H54 (cell line): Measurements from ENCODE around the gene PLCL1.

Source experiments
- DNase-seq: peaks from one replicate; pipeline ENCODE4 v3.0.0; 2011; ENCODE audit warnings: low spot score, mixed read lengths; ENCODE audit not compliant: insufficient read length
- FAIRE-seq: peaks from 3 replicates; lab custom pipeline; 2011; peaks lifted over from hg19 to GRCh38; lab: Jason Lieb, UNC
- POLR2A ChIP-seq: IDR thresholded peaks from 2 replicates; pipeline ENCODE4 v1.6.1; 2011; ENCODE audit warnings: low read depth, mild to moderate bottlenecking, low read length

The PLCL1 gene

DNA sequence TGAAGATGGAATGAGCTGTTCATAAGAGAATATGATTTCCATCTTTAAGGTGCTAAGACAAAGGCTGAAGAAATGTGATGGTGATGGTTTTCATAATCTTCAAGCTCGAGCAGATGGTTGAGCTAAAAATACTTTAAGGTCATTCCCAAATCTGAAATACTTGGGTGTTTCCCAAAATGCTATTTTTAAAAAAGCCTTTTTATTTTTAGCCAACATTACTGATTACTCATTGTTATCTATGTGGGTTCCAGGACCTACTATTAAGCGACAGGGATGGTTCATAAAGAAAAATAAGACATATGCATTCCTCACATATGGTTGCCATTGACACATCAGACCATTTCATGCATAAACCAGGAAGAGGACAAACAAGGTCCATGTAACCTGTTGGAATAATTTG is 298.5 kb downstream of the PLCL1 start:
- no peak for DNase-seq
- no peak for TF ChIP-seq POLR2A
- no peak for FAIRE-seq

DNA sequence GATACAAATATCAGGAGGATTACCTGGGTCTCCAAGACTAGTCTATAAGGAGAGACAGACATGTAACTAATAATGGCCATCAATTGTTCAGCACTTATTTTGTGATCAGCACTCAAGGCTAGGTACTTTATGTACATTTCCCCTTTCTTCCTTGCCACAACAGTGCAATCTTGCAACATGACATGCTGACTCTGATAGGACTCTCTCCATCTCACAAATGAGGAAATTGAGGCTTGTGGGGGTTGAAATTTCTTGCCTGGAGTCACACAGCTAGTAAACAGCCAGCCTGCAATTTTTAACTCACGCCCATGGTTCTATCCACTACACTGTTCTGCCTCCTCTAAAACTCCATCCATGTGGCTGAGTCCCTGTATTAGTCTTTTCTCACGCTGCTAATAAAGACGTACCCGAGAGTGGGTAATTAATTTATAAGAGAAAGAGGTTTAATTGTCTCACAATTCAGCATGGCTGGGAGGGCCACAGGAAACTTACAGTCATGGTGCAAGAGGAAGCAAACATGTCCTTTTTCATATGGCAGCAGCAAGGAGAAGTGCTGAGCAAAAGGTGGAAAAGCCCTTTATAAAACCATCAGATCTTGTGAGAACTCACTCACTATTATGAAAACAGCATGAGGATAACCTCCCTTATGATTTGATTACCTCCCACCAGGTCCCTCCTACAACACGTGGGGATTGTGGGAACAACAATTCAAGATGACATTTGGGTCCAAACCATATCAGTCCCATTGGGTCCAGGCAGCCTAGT is 302.4 kb downstream of the PLCL1 start:
- no peak for TF ChIP-seq POLR2A
- DNase-seq (no peak), FAIRE-seq (no peak)

DNA sequence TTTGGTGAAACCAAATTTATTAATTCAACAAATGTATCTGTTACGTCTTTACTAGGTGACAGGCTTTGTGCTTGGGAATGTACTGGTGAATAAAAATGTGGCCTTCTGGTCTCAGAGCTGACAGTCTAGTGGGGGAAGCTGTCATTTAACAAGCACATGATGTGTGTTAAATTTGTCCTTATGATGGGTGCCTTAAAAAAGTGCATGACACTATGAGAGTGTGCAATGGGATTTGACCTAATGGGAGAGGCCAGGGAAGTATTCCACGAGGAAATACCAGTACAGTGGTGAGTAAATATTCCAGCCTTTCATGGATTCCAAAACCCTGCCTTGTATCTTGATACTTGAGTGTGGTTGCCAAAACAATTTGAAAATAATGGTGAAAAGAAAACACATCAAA is 308.9 kb downstream of the PLCL1 start:
- no peak for DNase-seq
- FAIRE-seq: no peak
- no peak for TF ChIP-seq POLR2A

DNA sequence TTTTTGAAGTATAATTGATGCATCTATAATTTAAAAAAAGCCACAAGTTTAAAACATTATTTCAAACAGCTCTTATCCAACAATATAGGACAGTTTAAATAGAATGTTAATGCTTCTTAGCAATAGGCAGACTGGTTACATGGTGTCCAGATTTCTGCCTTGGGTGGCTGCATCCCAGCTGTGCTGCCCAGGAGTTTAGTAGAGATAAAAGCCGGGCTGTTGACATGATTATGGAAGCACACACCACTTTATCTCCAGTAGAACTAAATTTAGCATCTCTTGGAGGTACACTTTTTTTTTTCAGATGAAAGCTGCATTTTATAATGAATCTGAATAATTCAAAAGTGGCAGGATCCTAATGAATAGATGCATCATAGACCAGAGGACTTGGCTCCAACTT is 309.7 kb downstream of the PLCL1 start:
- no peak for TF ChIP-seq POLR2A
- FAIRE-seq (no peak), DNase-seq (no peak)

DNA sequence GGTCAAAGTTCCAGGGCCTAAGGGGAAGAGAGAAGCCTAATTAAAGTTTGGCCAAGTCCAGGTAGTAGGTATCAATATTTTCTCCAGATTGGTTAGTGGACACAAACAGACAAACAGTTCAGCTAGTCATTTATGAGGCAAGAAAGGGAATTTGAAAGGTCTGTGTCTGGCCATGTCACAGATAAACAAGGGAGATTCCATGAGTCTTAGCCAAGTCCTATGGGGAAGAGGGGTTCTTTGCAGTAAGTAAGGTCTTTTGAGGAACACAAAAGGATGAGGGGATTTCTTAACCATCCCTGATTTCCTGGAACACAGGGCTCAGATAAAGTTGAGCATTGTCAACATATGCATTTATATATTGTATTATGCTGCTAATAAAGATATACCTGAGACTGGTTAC is 310.8 kb downstream of the PLCL1 start:
- DNase-seq (no peak), FAIRE-seq (no peak)
- no peak for TF ChIP-seq POLR2A

DNA sequence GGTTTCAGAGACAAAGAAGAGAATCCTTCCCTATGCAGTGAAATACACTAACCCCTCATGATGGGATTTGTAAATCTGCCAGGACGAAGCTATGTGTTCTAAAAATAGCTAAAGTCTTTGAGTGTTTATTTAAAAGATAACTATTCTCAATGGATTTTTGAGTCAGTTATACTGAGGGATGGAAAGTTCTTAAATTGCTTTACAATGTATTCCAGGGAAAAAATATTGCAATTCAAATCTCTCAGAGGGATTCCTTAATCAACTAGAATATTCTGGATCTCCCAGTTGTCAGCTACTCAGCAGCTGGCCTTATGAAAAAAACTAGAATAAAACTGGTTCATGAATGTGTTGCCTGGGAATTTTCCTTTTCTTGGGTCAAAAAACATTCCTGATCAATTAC is 312.4 kb downstream of the PLCL1 start:
- DNase-seq (no peak), FAIRE-seq (no peak)
- no peak for TF ChIP-seq POLR2A

DNA sequence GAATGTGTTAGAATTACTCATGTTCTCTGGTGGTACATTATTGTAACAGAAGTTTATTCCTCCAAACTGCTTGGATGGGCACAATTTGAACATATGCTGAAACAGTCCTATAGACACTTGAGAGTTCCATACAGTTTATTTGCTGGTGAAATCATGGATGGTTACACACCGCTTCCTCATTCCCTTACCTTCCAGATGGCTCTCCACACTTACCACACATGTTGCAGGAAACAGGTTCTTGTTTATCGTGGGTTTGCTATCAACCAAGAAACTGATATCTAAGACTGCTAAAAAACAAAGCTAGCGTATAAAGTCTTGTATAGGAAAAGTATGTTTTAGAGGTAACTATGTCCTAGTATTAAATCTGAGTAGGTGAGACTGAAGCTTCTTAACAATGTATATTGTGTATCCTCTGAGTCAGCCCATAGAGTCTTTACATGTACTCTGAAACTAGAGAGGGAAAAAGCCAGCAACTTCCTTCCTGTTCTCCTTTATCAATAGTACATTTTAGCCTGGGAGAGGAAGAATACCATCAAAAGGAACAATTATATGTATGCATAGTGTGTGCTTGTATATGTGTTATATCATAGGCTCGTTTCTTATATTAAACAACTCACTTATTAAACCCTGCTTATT is 313.1 kb downstream of the PLCL1 start:
- DNase-seq (no peak), FAIRE-seq (no peak)
- no peak for TF ChIP-seq POLR2A

DNA sequence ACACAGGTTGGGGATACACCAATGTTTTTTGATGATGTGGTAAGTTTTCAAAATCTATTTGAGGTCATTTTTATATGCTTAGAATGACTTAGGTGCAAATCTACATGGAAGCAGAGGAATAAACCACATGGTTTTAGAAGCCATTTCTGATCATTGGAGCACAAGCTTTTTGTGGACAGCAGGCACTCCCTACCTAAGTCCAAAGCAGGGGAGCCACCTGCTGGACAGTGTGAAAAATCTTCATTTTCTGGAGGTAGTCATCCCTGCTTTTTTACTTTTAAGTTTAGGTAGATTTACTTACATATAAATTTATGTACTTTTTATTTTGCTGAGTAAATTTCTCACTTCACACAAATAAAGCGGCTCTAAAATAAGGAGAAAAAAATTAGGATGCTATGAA is 323.2 kb downstream of the PLCL1 start:
- DNase-seq (peak; percentile 6), FAIRE-seq (peak; percentile 33)
- TF ChIP-seq POLR2A: no peak

DNA sequence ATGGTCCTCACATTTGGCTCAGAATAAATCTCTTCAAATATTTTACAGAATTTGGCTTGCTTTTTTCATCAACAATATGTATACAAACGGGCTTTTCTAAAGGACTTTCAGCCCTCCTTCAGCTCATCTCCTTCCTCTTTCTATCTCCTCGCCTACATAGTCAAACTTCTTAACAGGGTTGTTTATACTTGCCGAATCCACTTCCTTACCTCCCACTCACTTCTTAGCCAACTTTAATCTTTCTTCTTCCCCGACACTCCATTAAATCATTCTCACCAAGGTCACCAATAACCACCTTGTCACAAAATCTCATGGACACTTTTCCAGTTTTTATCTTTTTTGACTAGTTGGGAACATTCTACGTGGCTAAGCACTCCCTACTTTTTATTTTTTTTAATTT is 325.2 kb downstream of the PLCL1 start:
- FAIRE-seq (no peak), DNase-seq (no peak)
- TF ChIP-seq POLR2A: no peak

DNA sequence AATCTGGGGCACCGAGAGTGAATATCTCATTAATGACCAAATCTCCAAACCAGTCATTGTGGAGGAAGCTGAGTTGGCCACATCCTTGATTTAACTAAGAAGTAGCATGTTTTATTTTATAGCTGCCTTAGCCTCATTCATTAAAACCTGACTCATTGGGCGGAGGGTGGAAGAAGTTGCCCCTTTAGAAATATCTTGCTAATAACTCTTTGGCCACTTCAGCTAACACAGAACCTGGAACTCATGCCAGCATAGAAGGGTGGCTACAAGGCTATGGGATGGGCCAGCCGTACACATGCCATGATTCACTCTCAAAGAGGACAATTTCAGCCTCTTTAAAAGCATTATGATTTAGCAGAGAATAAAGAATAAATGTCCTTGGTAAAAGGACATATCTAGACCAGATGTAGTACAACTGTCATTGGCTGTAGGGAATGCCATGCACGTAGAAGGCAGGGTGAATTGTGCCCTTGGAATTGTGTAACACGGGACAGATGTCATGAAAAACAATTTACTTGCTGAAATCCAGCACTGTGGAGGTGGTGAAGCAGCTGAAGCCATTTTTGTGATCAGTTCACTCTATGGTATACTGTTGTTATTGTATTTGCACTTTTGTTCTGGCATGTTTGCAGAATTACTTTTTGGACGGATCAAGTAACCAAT is 330.0 kb downstream of the PLCL1 start:
- TF ChIP-seq POLR2A: no peak

DNA sequence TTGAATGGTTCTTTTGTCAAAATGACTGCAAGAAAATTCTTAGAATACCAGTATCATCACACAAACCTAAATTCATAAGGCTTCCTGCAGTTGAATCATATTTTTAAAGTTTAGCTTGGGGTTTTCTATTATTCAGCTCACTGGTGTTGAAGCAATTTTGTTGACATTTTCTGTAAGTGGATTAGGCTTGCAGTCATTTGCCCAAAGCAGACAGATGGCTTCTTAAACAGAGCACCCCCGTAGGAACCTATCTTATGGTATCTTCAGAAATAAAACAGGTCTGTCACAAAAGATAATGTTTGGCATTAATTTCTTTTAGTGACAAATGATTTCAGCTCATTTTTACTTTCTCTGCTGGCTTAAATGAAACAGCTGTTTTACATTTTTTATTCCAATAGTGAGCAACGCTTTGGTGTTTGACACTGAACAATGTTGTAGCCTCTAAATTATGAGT is 331.1 kb downstream of the PLCL1 start:
- DNase-seq (no peak), FAIRE-seq (no peak)
- no peak for TF ChIP-seq POLR2A

More for the DNA sequence above, 330.0 kb downstream of the PLCL1 start:
- FAIRE-seq (no peak), DNase-seq (no peak)

DNA sequence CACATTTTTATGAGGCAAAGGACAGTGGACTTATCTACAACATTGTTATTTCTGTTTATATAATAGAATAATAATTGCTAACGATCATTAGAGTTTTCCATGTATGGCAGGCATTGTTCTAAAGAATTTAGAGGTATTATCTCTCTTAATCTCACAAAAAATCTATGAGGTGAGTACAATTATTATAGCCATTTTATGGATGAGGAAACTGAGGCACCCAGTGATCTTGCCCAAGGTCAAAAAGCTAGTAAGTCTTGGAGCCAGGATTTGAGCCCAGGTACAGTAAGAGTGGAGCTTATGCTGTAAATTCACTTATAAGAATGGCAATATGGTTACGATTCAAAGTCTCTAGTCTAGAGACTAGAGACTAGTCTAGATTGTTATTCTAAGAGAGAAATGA is 331.7 kb downstream of the PLCL1 start:
- FAIRE-seq (no peak), DNase-seq (no peak)
- no peak for TF ChIP-seq POLR2A

DNA sequence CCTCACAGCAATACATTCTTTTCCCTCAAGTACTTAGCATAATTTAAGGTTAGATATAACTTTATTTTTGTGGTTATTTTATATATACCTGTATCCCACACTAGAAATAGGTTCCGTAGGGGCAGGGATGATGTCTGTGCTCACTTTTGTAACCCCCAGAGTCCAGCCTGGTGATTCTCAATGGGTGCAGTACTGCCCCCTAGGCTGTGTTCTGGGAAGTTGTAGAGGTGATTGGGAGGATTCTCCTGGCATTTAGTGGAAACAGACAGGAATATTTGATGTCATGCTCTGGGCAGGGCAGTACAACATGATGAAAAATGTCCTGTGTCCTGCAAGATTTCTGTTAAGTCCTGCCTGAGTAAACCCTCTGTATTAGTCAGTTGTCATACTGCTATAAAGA is 333.3 kb downstream of the PLCL1 start:
- FAIRE-seq (no peak), DNase-seq (no peak)
- no peak for TF ChIP-seq POLR2A

DNA sequence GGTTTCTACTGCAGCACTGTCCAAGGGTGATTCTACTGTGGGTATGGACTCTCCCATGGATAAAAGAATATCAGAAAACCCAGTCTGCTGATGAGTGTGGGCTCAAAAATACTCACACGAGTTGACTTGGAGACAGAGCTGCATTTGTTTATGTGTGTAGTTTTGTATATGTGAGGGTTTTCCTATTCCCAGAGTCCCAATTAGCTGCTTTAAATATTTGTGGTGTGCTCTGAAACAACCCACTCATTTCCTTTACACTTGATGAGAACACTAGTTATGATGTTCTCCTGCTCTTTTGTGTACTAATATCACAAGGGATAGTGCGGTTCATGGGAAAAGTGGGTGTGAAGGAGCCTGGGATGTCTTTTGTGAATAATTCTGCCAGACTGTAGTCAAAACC is 337.3 kb downstream of the PLCL1 start:
- no peak for TF ChIP-seq POLR2A
- DNase-seq (no peak), FAIRE-seq (no peak)
